K562 (cell line): ENCODE measurements around the gene ZDHHC8. TPM values are rescaled to one million over a fixed set of nuclear protein-coding genes. Genes with fewer than 3 reads are reported as not detected.
A peak's percentile ranks its signal among the peaks of the same experiment; 100 is the strongest.

Source experiments
- ELK1 ChIP-seq: sonication (generic); formaldehyde crosslinking; IDR thresholded peaks from 2 replicates; pipeline ENCODE4 v1.8.1; 2022; ENCODE audit warnings: missing genetic modification reagents
- ETS2 ChIP-seq: IDR thresholded peaks from 2 replicates; pipeline ENCODE4 v1.6.1; 2016; ENCODE audit warnings: borderline replicate concordance, missing genetic modification characterization, mild to moderate bottlenecking, moderate library complexity, missing compliant biosample characterization; ENCODE audit not compliant: poor library complexity, severe bottlenecking
- HDAC6 ChIP-seq: IDR thresholded peaks from 2 replicates; pipeline ENCODE4 v1.6.1; 2012; ENCODE audit warnings: low read depth, mild to moderate bottlenecking, control low read depth, inconsistent platforms, low read length, moderate library complexity
- MLX ChIP-seq, 2 experiments: fragments of 450-650 bp in 1 of 2; sonication (generic) in 1 of 2; formaldehyde crosslinking; conservative IDR thresholded peaks; 2 replicates each; pipeline versions ENCODE4 v1.4.0 to v1.8.1; 2020 to 2022; ENCODE audit warnings: mild to moderate bottlenecking in 1 of 2, missing genetic modification reagents in 1 of 2
- POLR3G ChIP-seq: IDR thresholded peaks from 2 replicates; pipeline ENCODE4 v1.6.1; 2011; ENCODE audit not compliant: insufficient read length, insufficient replicate concordance; ENCODE audit errors: extremely low read depth
- SRSF7 ChIP-seq: fragments of 200-400 bp; formaldehyde crosslinking; optimal IDR thresholded peaks from 2 replicates; pipeline ENCODE3; 2017; ENCODE audit warnings: mild to moderate bottlenecking, low read depth, low read length
- THRB ChIP-seq: fragments of 450-650 bp; formaldehyde crosslinking; conservative IDR thresholded peaks from 2 replicates; pipeline ENCODE4 v1.4.0; 2022; ENCODE audit warnings: mild to moderate bottlenecking, missing genetic modification characterization
- ZBTB40 ChIP-seq, 2 experiments: fragments of 450-650 bp in 1 of 2; sonication (generic) in 1 of 2; formaldehyde crosslinking in 1 of 2; IDR thresholded peaks; 2 replicates each; pipeline versions ENCODE4 v1.7.1 to v1.9.0; 2016 to 2022; ENCODE audit warnings: inconsistent platforms in 1 of 2, mild to moderate bottlenecking in 1 of 2, missing genetic modification reagents in 1 of 2
- ZKSCAN1 ChIP-seq: fragments of 150-350 bp; IDR thresholded peaks from 2 replicates; pipeline ENCODE4 v1.6.1; 2016; ENCODE audit warnings: low read depth, low read length
- ZNF282 ChIP-seq: sonication (generic); formaldehyde crosslinking; IDR thresholded peaks from 2 replicates; pipeline ENCODE4 v1.8.1; 2023; ENCODE audit warnings: missing genetic modification reagents
- polyA plus RNA-seq, 8 experiments: library from polyadenylated mRNA; depleted of rRNA in 4 of 8; stranded (reverse) in 5 of 8; unstranded in 3 of 8; fragments of >200 nt; fragmentation: Nextera tagmentation in 2 of 8; fragmentation: Illumina TruSeq in 1 of 8; extraction: Ambion mirVana in 2 of 8; extraction: Trizol in 1 of 8; gene quantifications; 2 replicates each; pipeline versions ENCODE4 v1.2.1 to v1.2.3, GENCODE V29; 2011 to 2014; ENCODE audit warnings: inconsistent platforms in 1 of 8, missing spikeins in 1 of 8
- total RNA-seq, 7 experiments: library from RNA; depleted of rRNA in 6 of 7; stranded (reverse); fragments of >200 nt in 6 of 7; fragmentation: Illumina TruSeq in 2 of 7; extraction: Trizol in 2 of 7; gene quantifications; 2 replicates each; pipeline versions ENCODE4 v1.2.1 to v1.2.3, GENCODE V29; 2011 to 2021; ENCODE audit warnings: low replicate concordance in 1 of 7

The ZDHHC8 gene
- total and polyA plus RNA-seq, 9 of the 15 experiments (the other 6 are each of a cell fraction or from before 2014, with no cell fraction given) = 0.04 to 109 (median 16.4) TPM

GRCh38 chr22:20111689-20112622 is 19.6 kb upstream of the ZDHHC8 start (continued):
- TF ChIP-seq POLR3G (no peak), ZBTB40 (IDR thresholded peaks at IDR 0.05) (no peak), ZBTB40 (CRISPR knock-in tag; IDR thresholded peaks at IDR 0.05) (no peak), ZKSCAN1 (0 out of 2 replicates have a peak, but pooled peaks have one; percentile 37), SRSF7 (no peak), THRB (CRISPR knock-in tag) (peak; percentile 47), ZNF282 (CRISPR knock-in tag) (no peak), MLX (CRISPR knock-in tag; conservative IDR thresholded peaks at IDR 0.05) (peak; percentile 42 to 77; a peak in 2 of 4 replicates), ETS2 (tag) (no peak), HDAC6 (peak; percentile 63; the same call in 1 of the 2 replicates), ELK1 (CRISPR knock-in tag) (no peak)
